Central memory CD8-positive, alpha-beta T cell (primary cell): Measurements from ENCODE around the gene RFXAP.
"Not testable (repeated sequence)": the region's sequence is repeated elsewhere in the genome, so short reads cannot be mapped to it uniquely, and the experiment has no call there.

ENCODE experiments used
- ATAC-seq: fragments of 150-1000 bp; cut with Tn5 transposase; replicated peaks from 2 replicates; pipeline ENCODE4 v1.10.0; 2022; ENCODE audit warnings: mild to moderate bottlenecking, moderate FRiP score, moderate number of reproducible peaks; ENCODE audit not compliant: poor library complexity, severe bottlenecking; ENCODE audit errors: extremely low read depth
- DNase-seq, 2 donors: peaks; one replicate each; pipeline ENCODE4 v3.0.0; 2021; ENCODE audit warnings: low spot score in 2 of 2
- H3K27ac Mint-ChIP-seq: one replicate; pipeline ENCODE4 v1.8.0; 2022; ENCODE audit warnings: low read depth, mild to moderate bottlenecking, moderate library complexity, mixed read lengths
- H3K27me3 Mint-ChIP-seq: one replicate; pipeline ENCODE4 v1.8.0; 2022; ENCODE audit warnings: mixed read lengths
- H3K36me3 Mint-ChIP-seq: one replicate; pipeline ENCODE4 v1.8.0; 2022; ENCODE audit warnings: mild to moderate bottlenecking, moderate library complexity, mixed read lengths; ENCODE audit not compliant: insufficient read depth
- H3K4me1 Mint-ChIP-seq: one replicate; pipeline ENCODE4 v1.8.0; 2022; ENCODE audit warnings: mixed read lengths
- H3K4me3 Mint-ChIP-seq: one replicate; pipeline ENCODE4 v1.8.0; 2022; ENCODE audit warnings: mild to moderate bottlenecking, moderate library complexity, mixed read lengths
- H3K9me3 Mint-ChIP-seq: one replicate; pipeline ENCODE4 v1.8.0; 2022; ENCODE audit warnings: mixed read lengths

The RFXAP gene, protein sequence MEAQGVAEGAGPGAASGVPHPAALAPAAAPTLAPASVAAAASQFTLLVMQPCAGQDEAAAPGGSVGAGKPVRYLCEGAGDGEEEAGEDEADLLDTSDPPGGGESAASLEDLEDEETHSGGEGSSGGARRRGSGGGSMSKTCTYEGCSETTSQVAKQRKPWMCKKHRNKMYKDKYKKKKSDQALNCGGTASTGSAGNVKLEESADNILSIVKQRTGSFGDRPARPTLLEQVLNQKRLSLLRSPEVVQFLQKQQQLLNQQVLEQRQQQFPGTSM

DNA sequence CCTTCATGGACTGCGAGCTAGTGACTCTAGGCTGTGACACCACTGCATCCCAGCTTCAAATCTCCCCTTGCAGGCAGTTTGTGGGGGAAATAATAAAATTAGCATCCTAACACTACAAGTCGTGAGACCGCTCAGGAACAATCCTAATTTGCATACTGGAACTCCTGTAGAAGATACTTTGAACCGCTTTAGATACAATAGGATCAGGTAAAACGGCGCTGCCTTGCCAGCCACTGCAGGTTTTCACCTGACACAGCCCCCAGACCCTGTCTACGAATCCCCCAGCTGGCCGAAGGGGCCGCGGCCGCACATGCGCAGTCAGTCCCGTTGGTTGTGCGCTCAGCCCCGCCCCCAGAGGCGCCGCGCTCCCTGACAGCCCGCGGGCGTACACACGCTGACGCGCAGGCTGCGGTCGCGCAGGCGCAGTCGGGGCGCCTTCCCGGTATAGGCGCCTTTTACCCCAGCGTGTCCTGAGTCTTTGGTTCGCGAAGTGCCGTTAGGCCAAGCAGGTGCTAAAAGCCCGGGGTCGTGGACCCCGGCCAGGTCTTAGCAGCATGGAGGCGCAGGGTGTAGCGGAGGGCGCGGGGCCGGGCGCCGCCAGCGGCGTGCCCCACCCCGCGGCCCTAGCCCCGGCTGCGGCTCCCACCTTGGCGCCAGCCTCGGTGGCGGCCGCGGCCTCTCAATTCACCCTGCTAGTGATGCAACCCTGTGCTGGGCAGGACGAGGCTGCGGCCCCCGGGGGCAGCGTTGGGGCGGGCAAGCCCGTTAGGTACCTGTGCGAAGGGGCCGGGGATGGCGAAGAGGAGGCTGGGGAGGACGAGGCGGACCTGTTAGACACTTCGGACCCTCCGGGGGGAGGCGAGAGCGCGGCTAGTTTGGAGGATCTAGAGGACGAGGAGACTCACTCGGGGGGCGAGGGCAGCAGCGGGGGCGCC lies at the start of gene RFXAP:
RFXAP (plus strand) TSS at position 419 of the 935 bp plus-strand sequence; CDS start at position 555, 136 bp downstream.
- Mint-ChIP-seq H3K4me1 (peaks cover 41% of the 10 kb centered on the region), H3K4me3 (peak within 1 kb of the TSS; percentile 94), H3K9me3 (no peaks in the 10 kb centered on the region), H3K27ac (peak within 1 kb of the TSS; percentile 82), H3K36me3 (peaks cover 11% of the 10 kb centered on the region), H3K27me3 (peaks cover 21% of the 10 kb centered on the region)
- DNase-seq (peak; percentile 77 to 81), ATAC-seq (peak; percentile 89)

DNA sequence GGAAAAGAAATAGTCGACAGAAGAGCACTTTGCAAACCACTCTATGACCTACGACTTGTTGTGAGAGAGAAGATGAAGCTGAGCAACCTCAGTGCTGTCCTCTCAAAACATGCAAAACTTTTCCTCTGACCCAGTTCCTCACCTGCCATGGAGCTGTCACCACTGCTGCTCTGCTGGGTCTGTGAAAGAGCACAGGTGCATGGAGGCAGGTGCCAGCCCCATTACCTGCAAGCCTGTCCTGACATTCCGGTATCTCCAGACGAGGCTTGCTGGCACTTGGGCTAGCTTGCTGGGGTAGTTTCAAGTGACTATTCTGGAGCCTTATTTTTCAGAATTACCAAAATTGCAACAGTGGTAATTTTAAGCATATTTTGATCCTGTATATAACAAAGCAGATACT lies 49.5 kb upstream of the RFXAP start:
- H3K36me3 Mint-ChIP-seq, result no peaks in the 10 kb centered on the region
- no peaks in the 10 kb centered on the region for H3K4me1 Mint-ChIP-seq
- DNase-seq (no peak), ATAC-seq (no peak)
- H3K27ac Mint-ChIP-seq, result no peak overlapping the region
- H3K9me3 Mint-ChIP-seq, result peaks cover 16% of the 10 kb centered on the region
- H3K27me3 Mint-ChIP-seq, result peaks cover 37% of the 10 kb centered on the region
- no peak overlapping the region for H3K4me3 Mint-ChIP-seq

DNA sequence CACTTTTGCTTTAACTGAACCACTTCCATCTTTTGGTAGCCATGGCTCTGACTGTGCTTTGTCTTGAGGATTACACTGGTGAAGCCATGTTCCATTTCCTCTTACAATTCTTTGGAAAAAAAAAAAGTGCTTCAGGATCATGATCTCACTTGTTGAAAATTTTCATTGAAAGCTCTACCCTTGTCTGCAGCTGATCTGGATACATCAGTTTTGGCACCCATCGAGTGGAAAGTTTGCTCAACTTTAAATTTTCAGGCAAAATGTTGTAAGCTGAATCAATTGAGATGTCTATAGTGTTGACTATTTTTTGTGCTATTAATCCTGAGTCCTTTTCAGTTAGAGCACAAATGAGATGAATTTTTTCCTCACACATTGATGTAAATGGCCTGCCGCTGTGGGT lies 48.3 kb upstream of the RFXAP start:
- Mint-ChIP-seq H3K27me3 (peaks cover 37% of the 10 kb centered on the region), H3K4me3 (no peak overlapping the region), H3K9me3 (peaks cover 14% of the 10 kb centered on the region), H3K4me1 (no peaks in the 10 kb centered on the region), H3K27ac (no peak overlapping the region), H3K36me3 (no peaks in the 10 kb centered on the region)
- no peak for ATAC-seq
- DNase-seq, result no peak

DNA sequence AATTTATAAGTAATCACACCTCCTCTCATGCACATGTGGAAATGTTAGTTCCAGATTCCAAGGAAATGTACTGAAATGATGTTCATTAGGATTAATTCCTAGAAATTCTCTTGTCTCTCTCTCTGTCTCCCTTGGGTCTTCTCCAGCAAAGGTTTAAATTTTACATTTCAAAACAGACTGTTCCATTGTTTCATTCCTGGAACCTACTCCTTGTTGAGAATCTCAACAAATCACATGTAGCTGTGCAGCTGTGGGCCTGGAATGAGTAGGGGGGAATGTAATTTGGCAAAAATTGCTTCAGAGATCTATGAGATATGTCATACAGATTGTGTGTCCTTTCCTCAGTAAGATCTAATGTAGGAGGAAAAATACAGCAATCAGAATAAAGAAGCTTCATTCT lies 46.2 kb upstream of the RFXAP start:
- Mint-ChIP-seq H3K9me3 (no peaks in the 10 kb centered on the region), H3K36me3 (no peaks in the 10 kb centered on the region), H3K4me3 (no peak overlapping the region), H3K4me1 (no peaks in the 10 kb centered on the region), H3K27me3 (peaks cover 45% of the 10 kb centered on the region), H3K27ac (no peak overlapping the region)
- DNase-seq (no peak), ATAC-seq (no peak)

DNA sequence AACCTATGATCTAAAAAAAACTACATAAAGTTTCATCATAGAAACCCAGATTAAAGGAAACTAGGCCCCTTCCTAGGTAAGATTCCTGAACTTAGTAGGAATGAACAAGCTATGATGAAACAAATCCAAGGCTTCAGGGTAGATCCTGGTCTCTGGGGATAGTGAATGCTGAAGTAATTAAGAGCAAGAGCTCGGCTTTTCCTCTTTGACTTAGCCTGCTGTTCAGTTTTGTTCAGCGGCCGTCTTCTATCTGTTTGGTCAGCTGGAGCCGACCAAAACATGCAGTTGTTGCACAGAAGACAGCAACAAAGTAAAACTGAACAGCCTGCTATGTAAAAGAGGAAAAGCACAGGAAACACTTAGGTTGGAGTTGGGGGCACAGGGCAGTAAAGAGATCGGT lies 44.1 kb upstream of the RFXAP start:
- Mint-ChIP-seq H3K4me1 (no peaks in the 10 kb centered on the region), H3K36me3 (no peaks in the 10 kb centered on the region), H3K9me3 (no peaks in the 10 kb centered on the region), H3K27me3 (peaks cover 55% of the 10 kb centered on the region), H3K4me3 (no peak overlapping the region), H3K27ac (no peak overlapping the region)
- ATAC-seq (no peak), DNase-seq (no peak)

DNA sequence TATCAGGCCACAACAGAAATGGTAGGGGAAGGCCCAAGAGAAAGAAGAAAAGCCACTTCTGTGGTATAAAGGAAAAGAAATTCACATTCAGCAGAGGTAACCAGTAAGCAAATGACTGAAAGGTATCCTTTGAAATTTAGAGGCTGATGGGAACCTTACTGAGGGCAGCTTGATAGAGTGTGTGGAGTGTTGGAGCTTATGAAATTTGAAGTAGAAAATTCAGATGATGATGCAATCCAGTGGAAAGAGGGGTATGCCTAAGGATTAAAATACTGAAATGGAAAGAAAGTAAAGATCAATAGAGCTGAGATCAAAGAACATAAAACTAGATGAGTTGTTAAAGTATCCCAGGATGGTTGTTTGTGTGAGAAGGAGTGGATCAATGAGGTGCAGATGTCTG lies 42.8 kb upstream of the RFXAP start:
- H3K27me3 Mint-ChIP-seq, result peaks cover 55% of the 10 kb centered on the region

DNA sequence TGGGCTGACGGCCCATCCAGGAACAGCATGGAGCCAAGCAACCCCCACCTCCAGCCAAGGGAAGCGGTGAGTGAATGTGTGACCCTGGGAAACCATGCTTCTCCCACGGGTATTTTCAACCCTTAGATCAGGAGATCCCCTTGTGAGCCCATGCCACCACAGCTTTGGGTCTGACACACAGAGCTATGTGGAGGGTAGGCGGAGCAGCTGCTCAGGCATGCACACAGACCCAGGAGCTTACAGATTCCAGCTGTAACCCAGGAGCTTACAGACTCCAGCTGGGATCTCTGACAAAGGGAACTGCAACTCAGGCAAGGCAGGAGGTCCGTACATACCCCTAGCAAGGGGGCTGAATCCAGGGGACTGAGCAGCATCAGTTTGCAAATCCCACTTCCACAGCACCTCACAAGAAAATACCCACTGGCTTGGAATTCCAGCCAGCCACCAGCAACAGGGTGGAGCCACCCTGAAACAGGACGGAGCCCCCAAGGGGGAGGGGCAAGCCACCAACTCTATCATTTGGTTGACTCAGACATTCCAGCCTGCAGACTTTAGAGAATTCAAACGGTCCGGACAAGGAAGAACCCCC lies 40.8 kb upstream of the RFXAP start:
- no peaks in the 10 kb centered on the region for H3K36me3 Mint-ChIP-seq
- H3K27ac Mint-ChIP-seq, result no peak overlapping the region
- H3K27me3 Mint-ChIP-seq, result peaks cover 54% of the 10 kb centered on the region
- no peak overlapping the region for H3K4me3 Mint-ChIP-seq
- H3K9me3 Mint-ChIP-seq, result no peaks in the 10 kb centered on the region
- DNase-seq (no peak), ATAC-seq (no peak)
- H3K4me1 Mint-ChIP-seq, result no peaks in the 10 kb centered on the region

More for the DNA sequence above, 42.8 kb upstream of the RFXAP start:
- no peaks in the 10 kb centered on the region for H3K4me1 Mint-ChIP-seq
- no peak overlapping the region for H3K27ac Mint-ChIP-seq
- H3K36me3 Mint-ChIP-seq, result no peaks in the 10 kb centered on the region
- ATAC-seq, result no peak
- H3K4me3 Mint-ChIP-seq, result no peak overlapping the region
- no peaks in the 10 kb centered on the region for H3K9me3 Mint-ChIP-seq
- DNase-seq, result no peak

DNA sequence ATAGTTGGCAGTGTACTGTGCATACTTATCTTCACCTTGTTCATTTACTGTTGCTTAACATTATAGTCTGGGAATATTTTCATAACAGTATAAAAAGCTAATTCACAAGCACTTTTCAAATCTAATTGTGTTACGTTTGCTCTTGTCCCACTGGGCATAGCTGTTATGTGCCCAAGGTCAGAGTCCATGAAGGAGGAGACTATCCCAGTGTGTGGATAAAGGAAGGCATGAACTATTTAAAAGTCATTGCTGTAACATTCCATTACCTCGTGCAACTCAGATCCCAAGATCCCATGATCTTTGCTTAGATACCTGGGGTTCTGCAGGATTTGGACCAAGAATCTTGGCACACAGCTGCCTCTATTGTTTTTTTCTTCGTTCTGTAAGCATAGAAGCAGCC lies 35.1 kb upstream of the RFXAP start:
- H3K27me3 Mint-ChIP-seq, result peaks cover 35% of the 10 kb centered on the region
- no peak overlapping the region for H3K27ac Mint-ChIP-seq
- H3K4me3 Mint-ChIP-seq, result no peak overlapping the region
- ATAC-seq, result no peak
- peaks cover 2% of the 10 kb centered on the region for H3K36me3 Mint-ChIP-seq
- H3K9me3 Mint-ChIP-seq, result no peaks in the 10 kb centered on the region
- no peak for DNase-seq
- no peaks in the 10 kb centered on the region for H3K4me1 Mint-ChIP-seq

DNA sequence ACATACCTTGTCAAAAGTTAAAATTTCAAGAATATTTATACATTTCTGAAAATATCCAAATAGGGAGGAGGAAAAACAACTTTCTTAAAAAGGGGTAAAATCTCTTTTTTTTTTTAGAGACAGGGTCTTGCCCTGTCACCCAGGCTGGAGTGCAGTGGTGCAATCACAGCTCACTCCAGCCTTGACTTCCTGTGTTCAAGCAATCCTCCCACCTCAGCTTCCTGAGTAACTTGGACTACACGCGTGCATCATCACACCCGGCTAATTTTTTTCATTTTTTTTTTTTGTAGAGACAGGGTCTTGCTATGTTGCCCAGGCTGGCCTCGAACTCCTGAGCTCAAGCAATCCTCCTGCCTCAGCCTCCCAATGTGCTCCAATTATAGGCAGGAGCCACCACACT lies 32.8 kb upstream of the RFXAP start:
- not testable (repeated sequence) for H3K36me3 Mint-ChIP-seq, H3K27ac Mint-ChIP-seq, H3K9me3 Mint-ChIP-seq

DNA sequence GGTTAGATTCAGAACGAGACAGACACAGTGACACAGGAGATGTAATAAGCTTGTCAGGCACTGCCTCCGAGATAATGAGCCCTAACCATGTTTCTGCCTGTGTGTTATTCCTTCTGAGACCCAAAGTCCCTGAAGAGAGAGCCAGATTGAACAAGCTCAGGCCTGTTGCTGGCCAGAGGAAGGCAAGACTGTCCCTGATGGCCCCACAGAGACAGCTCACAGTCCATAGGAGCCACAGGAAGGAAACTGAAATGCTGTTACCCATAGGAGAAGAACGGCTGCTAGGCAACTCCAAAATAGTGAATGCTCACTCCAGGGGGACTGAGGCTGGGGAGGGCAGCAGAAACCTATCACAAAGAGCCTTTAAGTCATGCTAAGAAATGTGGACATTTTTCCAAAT lies 31.8 kb upstream of the RFXAP start:
- no peak for DNase-seq
- no peak overlapping the region for H3K27ac Mint-ChIP-seq
- no peak for ATAC-seq
- no peaks in the 10 kb centered on the region for H3K9me3 Mint-ChIP-seq
- H3K27me3 Mint-ChIP-seq, result peaks cover 41% of the 10 kb centered on the region
- H3K4me3 Mint-ChIP-seq, result no peak overlapping the region
- H3K4me1 Mint-ChIP-seq, result no peaks in the 10 kb centered on the region
- peaks cover 2% of the 10 kb centered on the region for H3K36me3 Mint-ChIP-seq

More for the DNA sequence above, 32.8 kb upstream of the RFXAP start:
- ATAC-seq, H3K4me3 Mint-ChIP-seq, DNase-seq, H3K4me1 Mint-ChIP-seq: not testable (repeated sequence)
- H3K27me3 Mint-ChIP-seq, result peaks cover 41% of the 10 kb centered on the region

DNA sequence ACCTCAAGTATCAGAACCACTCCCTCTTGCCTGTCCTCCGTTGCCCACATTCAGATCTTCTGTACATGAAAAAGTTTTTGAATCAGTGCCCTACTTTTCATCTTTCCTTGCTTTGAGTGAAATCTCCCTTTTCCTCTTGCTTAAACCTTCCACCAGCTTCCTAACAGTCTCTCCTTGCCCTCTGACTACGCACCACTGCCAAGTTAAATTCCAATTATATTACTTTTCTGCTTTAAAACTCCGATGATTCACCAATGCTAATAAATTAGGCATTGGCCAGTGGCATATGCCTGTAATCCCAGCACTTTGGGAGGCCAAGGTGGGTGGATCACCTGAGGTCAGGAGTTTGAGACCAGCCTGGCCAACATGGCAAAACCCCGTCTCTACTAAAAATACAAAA lies 30.7 kb upstream of the RFXAP start:
- DNase-seq (no peak), ATAC-seq (no peak)
- Mint-ChIP-seq H3K4me1 (no peaks in the 10 kb centered on the region), H3K9me3 (no peaks in the 10 kb centered on the region), H3K27ac (no peak overlapping the region), H3K27me3 (peaks cover 37% of the 10 kb centered on the region), H3K4me3 (no peak overlapping the region), H3K36me3 (peaks cover 2% of the 10 kb centered on the region)

DNA sequence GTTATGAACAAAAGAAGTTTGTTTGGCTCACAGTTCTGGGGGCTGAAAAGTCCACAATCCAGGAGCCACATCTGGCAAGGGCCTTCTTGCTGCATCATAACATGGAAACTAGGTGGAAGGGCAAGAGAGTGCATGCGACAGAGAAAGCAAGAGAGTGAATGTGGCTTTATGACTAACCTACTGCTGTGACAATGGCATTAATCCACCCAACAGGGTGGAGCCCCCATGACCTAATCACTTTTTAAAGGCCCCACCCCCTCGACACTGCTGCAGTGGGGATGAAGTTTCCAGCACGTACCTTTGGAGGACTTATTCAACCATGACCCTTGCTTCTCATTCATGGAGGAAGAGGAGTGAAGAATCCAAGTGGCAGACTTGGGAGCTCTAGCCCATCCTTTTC lies 30.0 kb upstream of the RFXAP start:
- H3K36me3 Mint-ChIP-seq, result peaks cover 2% of the 10 kb centered on the region
- DNase-seq (no peak), ATAC-seq (no peak)
- H3K27ac Mint-ChIP-seq, result no peak overlapping the region
- H3K9me3 Mint-ChIP-seq, result no peaks in the 10 kb centered on the region
- no peaks in the 10 kb centered on the region for H3K4me1 Mint-ChIP-seq
- no peak overlapping the region for H3K4me3 Mint-ChIP-seq
- H3K27me3 Mint-ChIP-seq, result peaks cover 30% of the 10 kb centered on the region
